ENCODE data around the gene TNRC18. TPM values are rescaled to one million over a fixed set of nuclear protein-coding genes. Genes with fewer than 3 reads are reported as not detected.

Gene TNRC18
- total RNA-seq, 6 donors from 2014 or later, result 101 to 617 (median 128) TPM

GRCh38 chr7:5352440-5353010 lies 71.1 kb downstream of the TNRC18 start:
- Histone ChIP-seq H3K27me3 (no peaks in the 10 kb centered on the region), H3K9me3 (no peaks in the 10 kb centered on the region), H3K4me1 (peaks cover 11 to 24% (median 17%) of the 10 kb centered on the region in 4 donors), H3K27ac (no peak overlapping the region), H3K36me3 (peaks cover 22 to 92% (median 80%) of the 10 kb centered on the region in 4 donors), H3K4me3 (no peak overlapping the region)
- TF ChIP-seq POLR2AphosphoS5 (IDR thresholded peaks at IDR 0.05), result no peak
- TF ChIP-seq, protein P1, sequence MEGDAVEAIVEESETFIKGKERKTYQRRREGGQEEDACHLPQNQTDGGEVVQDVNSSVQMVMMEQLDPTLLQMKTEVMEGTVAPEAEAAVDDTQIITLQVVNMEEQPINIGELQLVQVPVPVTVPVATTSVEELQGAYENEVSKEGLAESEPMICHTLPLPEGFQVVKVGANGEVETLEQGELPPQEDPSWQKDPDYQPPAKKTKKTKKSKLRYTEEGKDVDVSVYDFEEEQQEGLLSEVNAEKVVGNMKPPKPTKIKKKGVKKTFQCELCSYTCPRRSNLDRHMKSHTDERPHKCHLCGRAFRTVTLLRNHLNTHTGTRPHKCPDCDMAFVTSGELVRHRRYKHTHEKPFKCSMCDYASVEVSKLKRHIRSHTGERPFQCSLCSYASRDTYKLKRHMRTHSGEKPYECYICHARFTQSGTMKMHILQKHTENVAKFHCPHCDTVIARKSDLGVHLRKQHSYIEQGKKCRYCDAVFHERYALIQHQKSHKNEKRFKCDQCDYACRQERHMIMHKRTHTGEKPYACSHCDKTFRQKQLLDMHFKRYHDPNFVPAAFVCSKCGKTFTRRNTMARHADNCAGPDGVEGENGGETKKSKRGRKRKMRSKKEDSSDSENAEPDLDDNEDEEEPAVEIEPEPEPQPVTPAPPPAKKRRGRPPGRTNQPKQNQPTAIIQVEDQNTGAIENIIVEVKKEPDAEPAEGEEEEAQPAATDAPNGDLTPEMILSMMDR (IDR thresholded peaks at IDR 0.05), result no peak
- no peak for TF ChIP-seq EP300 (IDR thresholded peaks at IDR 0.05)
- no peak for TF ChIP-seq POLR2A (IDR thresholded peaks at IDR 0.05)
- 92 to 95% methylated on average over 17 to 19 of the region's 19 CpGs for WGBS, 2 donors
- no peak for ATAC-seq (ENCODE audit: low FRiP score in 2 of 2)
- no peak for DNase-seq

GRCh38 chr7:5351507-5352265 lies 71.9 kb downstream of the TNRC18 start:
- H3K27me3 ChIP-seq, result no peaks in the 10 kb centered on the region
- TF ChIP-seq POLR2A (IDR thresholded peaks at IDR 0.05), result no peak
- TF ChIP-seq, protein P1 (IDR thresholded peaks at IDR 0.05), result no peak
- no peak for TF ChIP-seq EP300 (IDR thresholded peaks at IDR 0.05)
- TF ChIP-seq POLR2AphosphoS5 (IDR thresholded peaks at IDR 0.05), result no peak
- no peak overlapping the region for H3K27ac ChIP-seq
- DNase-seq (peak in 1 of 2 donors; percentile 47), ATAC-seq (ENCODE audit: low FRiP score in 2 of 2) (no peak)
- WGBS, 2 donors, result 95% methylated on average over 31 to 35 of the region's 35 CpGs
- peaks cover 11 to 22% (median 14%) of the 10 kb centered on the region in 4 donors for H3K4me1 ChIP-seq
- no peak overlapping the region for H3K4me3 ChIP-seq
- peaks cover 15 to 88% (median 74%) of the 10 kb centered on the region in 4 donors for H3K36me3 ChIP-seq
- H3K9me3 ChIP-seq, result no peaks in the 10 kb centered on the region

DNA sequence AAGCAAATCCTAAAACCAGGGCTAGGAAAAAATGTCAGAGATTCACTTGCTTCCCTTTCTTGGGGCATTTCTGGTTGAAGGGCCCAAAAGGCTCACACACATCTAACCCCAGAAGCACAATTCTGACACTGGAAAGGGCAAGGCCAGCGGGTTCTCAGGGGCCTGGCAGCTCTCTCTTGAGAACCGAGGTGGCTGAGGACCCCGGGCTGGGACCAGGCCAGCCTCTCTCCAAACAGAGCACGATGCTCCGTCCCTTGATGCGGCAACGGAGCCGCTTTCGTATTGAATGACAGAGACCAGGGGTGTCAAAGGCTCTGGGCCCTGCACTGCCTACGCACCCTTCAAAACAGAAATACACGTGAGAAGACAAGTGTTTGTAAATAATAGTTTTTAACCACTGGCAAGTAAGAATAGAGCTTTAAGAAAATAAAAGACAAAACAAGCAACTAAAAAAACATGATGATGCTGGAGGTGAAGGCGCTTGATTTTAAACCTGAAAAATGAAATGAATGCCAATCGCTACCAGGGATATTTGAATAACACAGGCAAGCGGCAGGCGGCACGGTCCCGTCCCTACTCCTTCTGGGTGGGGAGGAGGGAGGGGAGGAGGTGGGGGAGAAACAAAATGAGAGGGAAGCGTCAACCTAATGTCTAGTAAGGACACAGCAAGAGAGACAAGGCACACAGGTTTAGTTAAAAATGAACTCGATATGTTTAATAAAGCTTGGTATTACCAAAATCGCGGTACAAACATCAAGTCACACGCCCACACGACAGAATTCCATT lies 72.8 kb downstream of the TNRC18 start:
- no peak overlapping the region for H3K27ac ChIP-seq
- H3K9me3 ChIP-seq, result no peaks in the 10 kb centered on the region
- 89 to 94% methylated on average over 22 to 23 of the region's 23 CpGs for WGBS, 2 donors
- ATAC-seq (ENCODE audit: low FRiP score in 2 of 2) (no peak), DNase-seq (no peak)
- H3K4me3 ChIP-seq, result no peak overlapping the region
- H3K4me1 ChIP-seq, result peaks cover 11 to 22% (median 13%) of the 10 kb centered on the region in 4 donors
- peaks cover 10 to 88% (median 73%) of the 10 kb centered on the region in 4 donors for H3K36me3 ChIP-seq
- no peaks in the 10 kb centered on the region for H3K27me3 ChIP-seq
- no peak for TF ChIP-seq POLR2A (IDR thresholded peaks at IDR 0.05)
- TF ChIP-seq, protein P1 (IDR thresholded peaks at IDR 0.05), result no peak
- no peak for TF ChIP-seq POLR2AphosphoS5 (IDR thresholded peaks at IDR 0.05)
- TF ChIP-seq EP300 (IDR thresholded peaks at IDR 0.05), result no peak

GRCh38 chr7:5350174-5350463 lies 73.5 kb downstream of the TNRC18 start:
- no peaks in the 10 kb centered on the region for H3K27me3 ChIP-seq
- peaks cover 10 to 88% (median 73%) of the 10 kb centered on the region in 4 donors for H3K36me3 ChIP-seq
- no peak overlapping the region for H3K27ac ChIP-seq
- H3K4me3 ChIP-seq, result no peak overlapping the region
- H3K9me3 ChIP-seq, result no peaks in the 10 kb centered on the region
- 88 to 89% methylated on average over 12 to 15 of the region's 15 CpGs for WGBS, 2 donors
- ATAC-seq (ENCODE audit: low FRiP score in 2 of 2) (no peak), DNase-seq (no peak)
- TF ChIP-seq, protein P1 (IDR thresholded peaks at IDR 0.05), result no peak
- no peak for TF ChIP-seq EP300 (IDR thresholded peaks at IDR 0.05)
- TF ChIP-seq POLR2A (IDR thresholded peaks at IDR 0.05), result no peak
- TF ChIP-seq POLR2AphosphoS5 (IDR thresholded peaks at IDR 0.05), result no peak
- peaks cover 9 to 18% (median 9%) of the 10 kb centered on the region in 4 donors for H3K4me1 ChIP-seq
